GM12874 (cell line): ENCODE measurements around the gene PTPRF.

ENCODE experiments used
- TF ChIP-seq, protein P1 (sequence below): IDR thresholded peaks from 2 replicates; pipeline ENCODE4 v1.5.1; 2011; ENCODE audit warnings: low read depth, mild to moderate bottlenecking, control low read depth, low read length, moderate library complexity; ENCODE audit not compliant: insufficient read depth

Gene PTPRF

DNA sequence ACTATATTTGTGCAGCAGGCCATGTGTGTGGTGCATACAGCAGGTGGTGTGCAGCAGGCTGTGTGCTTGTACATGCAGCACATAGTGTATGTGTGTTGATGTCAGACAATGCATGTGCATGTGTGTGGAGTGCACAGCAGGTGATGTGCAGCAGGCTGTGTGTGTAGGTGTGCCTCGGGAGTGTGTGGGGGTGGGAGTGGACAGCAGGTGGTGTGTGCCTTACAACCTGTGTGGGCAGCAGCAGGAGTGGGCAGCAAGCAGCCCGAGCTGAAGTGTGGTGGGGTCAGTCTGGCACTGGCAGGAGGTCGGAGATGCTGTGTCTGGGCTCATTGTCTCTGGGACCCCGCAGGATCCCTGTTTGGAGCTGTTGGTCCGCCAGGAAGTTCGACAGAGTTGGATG, 29.6 kb downstream of the PTPRF start:
- TF ChIP-seq, protein P1, sequence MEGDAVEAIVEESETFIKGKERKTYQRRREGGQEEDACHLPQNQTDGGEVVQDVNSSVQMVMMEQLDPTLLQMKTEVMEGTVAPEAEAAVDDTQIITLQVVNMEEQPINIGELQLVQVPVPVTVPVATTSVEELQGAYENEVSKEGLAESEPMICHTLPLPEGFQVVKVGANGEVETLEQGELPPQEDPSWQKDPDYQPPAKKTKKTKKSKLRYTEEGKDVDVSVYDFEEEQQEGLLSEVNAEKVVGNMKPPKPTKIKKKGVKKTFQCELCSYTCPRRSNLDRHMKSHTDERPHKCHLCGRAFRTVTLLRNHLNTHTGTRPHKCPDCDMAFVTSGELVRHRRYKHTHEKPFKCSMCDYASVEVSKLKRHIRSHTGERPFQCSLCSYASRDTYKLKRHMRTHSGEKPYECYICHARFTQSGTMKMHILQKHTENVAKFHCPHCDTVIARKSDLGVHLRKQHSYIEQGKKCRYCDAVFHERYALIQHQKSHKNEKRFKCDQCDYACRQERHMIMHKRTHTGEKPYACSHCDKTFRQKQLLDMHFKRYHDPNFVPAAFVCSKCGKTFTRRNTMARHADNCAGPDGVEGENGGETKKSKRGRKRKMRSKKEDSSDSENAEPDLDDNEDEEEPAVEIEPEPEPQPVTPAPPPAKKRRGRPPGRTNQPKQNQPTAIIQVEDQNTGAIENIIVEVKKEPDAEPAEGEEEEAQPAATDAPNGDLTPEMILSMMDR = no peak

DNA sequence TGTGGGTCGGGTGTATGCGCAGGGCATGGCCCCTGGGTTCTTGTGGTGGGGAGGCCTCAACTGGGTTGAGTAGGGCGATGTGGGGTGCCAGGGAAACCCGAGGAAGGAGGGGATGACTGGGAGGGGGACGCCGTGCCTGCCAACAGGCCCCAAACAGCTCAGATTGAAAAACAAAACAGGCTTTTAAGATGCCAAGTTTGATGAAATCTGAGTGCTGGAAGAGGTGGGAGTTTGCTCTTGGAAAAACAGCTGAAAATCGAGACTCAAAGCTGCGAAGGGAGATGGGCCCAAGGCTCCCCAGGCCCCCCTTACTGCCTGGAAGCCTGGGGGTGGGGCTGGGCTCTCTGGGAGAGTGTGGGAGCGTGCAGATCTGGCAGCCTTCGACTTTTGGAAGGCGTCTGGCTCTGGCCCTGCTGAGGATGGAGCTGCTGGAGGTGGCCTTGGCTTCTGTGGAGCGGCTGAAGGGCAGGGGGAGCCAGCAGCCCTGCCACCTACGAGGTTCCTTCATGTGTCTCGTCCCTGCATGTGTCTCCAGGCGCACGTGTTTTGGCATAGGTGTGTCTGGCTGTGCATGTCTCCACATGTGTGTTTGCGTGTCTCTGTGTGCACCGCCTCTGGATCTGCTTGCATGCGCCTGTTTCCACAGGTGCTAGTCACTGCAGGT, 33.3 kb downstream of the PTPRF start:
- TF ChIP-seq, protein P1 = no peak

DNA sequence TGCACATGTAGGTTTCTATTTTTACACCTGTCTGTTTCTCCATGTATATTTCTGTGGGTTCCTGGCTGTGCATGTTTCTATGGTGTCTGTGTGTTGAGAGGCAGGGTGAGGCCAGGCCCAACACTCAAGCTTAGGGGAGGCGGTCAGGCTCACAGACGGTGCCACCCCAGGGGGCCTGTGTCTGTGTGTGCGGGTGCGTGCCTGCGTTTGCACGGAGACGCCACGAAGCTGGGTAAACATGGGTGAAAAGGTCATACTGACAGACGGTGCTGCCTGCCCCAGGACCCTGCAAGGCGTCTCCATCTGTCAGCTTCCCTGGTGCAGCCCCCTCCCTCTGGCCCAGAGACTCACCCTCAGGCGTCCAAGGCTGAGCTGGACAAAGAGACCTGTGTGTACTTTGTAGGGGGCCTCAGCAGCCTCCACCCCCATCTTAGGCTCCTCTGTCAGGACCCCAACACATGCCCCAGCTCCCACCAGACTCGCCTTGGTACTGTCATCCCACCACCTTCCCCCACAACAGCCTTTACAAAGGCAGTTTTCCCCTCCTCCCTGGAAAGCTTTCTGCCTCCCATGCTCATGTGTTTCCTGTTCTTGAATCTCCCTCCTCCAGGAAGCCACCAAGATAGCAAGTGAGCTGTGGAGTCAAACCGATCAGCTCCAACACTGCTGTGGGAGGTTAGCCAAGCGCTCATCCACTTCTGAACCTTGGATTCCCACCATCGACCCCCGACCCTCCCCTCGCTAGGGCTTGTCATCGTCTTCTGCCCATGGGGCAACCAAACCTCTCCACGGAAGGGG, 34.1 kb downstream of the PTPRF start:
- TF ChIP-seq, protein P1 = no peak

DNA sequence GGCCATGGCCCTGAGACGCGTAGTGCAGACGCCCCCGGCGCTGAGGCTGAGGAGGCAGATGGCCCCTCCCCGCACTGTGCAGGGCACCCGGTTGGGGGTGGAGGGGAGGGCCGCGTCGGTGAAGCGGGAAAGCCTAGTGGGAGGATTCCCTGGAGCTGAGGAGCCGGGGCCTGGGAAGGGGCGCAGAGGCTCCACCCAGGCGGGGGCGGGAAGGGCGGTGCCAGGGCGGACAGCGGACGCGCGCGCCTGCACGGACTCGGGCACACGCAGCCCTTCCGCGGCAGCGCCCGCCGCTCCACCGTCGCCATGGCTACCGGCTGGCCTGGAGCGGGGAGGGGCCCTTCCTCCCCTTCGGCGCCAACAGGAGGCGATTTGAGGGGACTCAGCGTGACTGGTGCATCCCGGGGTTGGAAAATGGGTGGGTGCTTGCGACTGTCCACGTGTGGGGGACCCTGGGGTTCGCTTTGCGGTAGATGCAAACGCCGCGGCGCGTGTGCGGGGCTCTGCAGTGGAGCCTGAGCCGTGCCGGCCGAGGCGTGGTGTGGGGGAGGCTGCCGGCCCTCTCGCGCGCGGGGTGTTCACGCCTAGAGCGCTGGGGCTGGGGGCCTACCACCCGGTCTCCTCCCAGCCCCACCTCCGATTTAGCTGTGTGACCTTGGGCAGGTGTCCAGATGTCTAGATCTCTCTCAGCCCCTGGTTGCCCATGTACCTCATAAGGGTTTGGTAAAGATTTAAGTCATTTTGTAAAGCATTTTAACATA, 35.1 kb downstream of the PTPRF start:
- TF ChIP-seq, protein P1 = no peak

DNA sequence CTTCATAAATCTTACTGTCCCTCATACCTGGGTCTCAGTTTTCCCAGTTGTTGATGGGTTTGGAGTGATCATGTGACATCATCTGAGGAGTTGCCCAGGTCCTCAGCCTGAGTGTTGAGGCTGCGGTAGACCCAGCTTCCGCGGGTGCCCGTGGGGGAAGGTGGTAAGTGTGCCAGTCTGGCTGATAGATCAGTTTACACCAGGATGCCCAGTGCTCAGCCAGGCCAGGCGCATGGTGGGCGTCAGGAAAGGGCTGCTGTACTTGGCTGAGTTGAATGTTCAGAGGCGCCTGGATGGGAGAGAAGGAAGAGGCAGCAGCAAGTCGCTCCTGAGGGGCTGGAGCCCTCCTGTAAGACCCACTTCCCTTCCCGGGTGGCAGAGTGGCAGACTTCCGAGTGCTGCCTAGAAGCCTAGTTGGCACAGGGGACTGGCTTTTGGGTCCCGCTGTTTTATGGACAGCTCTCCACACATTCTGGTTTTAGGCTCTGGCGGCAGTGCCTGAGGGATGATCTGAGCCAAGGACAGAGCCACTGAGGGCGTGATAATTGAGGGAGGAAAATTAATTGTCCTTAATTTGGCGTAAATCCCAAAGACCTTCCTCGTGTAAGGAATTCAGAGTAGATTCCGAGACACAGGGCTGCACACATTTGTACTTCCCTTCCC, 35.8 kb downstream of the PTPRF start:
- TF ChIP-seq, protein P1 = no peak

DNA sequence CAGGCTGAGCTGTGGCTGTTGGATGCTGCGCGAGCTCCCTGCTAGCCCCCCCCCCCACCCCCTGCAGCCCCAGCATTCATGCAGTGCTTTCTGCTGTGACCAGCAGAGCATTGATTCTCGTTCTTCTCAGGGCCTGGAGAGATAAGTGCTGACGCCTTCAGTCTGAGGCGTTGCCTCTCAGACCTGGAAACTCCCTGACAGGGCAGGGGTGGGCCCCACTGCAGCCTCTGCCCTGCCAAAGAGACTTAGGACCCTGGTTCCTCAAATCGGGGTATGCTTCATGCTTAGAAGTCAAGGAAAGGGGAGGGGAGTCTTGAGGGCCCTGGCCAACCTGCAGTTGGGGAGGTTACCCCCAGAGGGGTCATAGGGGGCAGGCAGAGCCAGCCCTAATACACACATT, 38.5 kb downstream of the PTPRF start:
- TF ChIP-seq, protein P1 = no peak

DNA sequence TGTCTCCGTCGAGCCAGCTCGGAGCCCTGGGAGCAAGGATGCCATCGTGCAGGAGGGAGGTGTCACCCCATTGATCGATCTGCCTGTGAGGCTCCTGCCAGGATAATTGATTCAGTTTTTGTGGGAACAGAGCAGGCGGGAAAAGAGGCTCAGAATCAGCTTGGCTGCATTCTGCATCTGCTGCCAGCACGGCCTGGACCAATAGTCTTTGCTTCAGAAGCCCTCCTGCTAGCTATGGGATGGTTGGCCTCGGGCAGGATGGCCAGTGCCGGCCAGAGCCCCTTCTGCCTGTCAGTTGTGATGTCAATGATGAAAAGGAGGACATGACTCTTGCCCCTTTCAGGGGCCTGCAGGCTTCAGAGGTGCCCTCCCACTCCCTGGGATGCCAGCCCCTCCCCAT, 39.6 kb downstream of the PTPRF start:
- TF ChIP-seq, protein P1 = no peak
